Measurements from ENCODE around the gene DNAH1. TPM values are rescaled to one million over a fixed set of nuclear protein-coding genes. Genes with fewer than 3 reads are reported as not detected.

Gene DNAH1
- total and polyA plus RNA-seq, 2 of the 4 experiments (the other 2 are of a cell fraction), result 2.0 to 4.0 TPM

DNA sequence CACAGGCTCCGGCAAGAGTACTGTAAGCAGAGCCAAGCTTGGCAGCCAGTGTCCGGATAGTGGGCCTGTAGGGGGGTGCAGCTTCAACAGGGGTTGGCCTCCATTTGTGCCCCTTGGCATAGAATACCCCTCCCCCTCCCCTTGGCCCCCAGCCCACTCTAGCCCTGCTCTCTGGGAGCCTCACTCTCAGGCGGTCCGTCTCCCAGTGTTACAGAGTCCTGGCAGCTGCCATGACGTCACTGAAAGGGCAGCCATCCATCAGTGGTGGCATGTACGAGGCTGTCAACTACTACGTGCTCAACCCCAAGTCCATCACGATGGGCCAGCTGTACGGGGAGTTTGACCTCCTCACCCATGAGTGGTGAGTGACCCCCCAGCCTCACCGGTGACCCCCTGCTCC is 50.4 kb downstream of the DNAH1 start:
- dilution Hi-C loops (cut with HindIII; ENCODE audit: low sequenced_read_pairs, unreplicated experiment) (no loop called here), in situ Hi-C loops (cut with MboI; ENCODE audit: low sequenced_read_pairs) (no loop called here), intact Hi-C loops (cut with micrococcal nuclease) (no loop called here)
- H3K18ac ChIP-seq (ENCODE audit: low read depth, low read length), result no peak overlapping the region
- no peak overlapping the region for H3K4me3 ChIP-seq (ENCODE audit: insufficient read depth, low read depth, low read length)
- H3K9ac ChIP-seq (ENCODE audit: low read depth, low read length), result no peak overlapping the region
- DNase-seq (no peak), ATAC-seq (ENCODE audit: low read depth) (no peak)
- H3K56ac ChIP-seq (ENCODE audit: extremely low read depth, insufficient read depth, low read length), result no peak overlapping the region
- no peak overlapping the region for H2BK20ac ChIP-seq (ENCODE audit: low read depth, low read length)
- no peaks in the 10 kb centered on the region for H3K9me3 ChIP-seq (ENCODE audit: control insufficient read depth, insufficient read depth, low read length)
- no peak overlapping the region for H2AK9ac ChIP-seq (replicated peaks; ENCODE audit: low read depth, low read length, poor library complexity)
- H4K20me1 ChIP-seq (ENCODE audit: insufficient read depth, low read length), result no peaks in the 10 kb centered on the region
- H3K4me1 ChIP-seq (ENCODE audit: control insufficient read depth, insufficient read depth, low read length), result no peaks in the 10 kb centered on the region
- H3K27me3 ChIP-seq (ENCODE audit: control insufficient read depth, insufficient read depth, low read length), result no peaks in the 10 kb centered on the region
- no peak overlapping the region for H2BK120ac ChIP-seq (ENCODE audit: low read depth, low read length)
- H3K27ac ChIP-seq (ENCODE audit: insufficient read depth, low read length), result no peak overlapping the region
- H3K36me3 ChIP-seq (ENCODE audit: control insufficient read depth, insufficient read depth, low read length), result peaks cover 12% of the 10 kb centered on the region; the same call in 1 of the 2 replicates
- H3K4me2 ChIP-seq (ENCODE audit: low read depth, low read length), result no peak overlapping the region
- H4K91ac ChIP-seq (ENCODE audit: insufficient read depth, low read depth, low read length), result no peak overlapping the region
- no peaks in the 10 kb centered on the region for H3K79me1 ChIP-seq (ENCODE audit: low read depth in 1 of 2, low read length in 2 of 2)
- POLR2A ChIA-PET (ENCODE audit: unreplicated experiment), result no interaction called here
- BruUV-seq (replicated peaks), result no TSS peak
- 50% methylated on average over 2 of the region's 10 CpGs; no CpG with 5 or more reads in 1 of the 2 experiments for WGBS, 2 experiments (ENCODE audit: extremely low coverage in 2 of 2, insufficient read length in 1 of 2)
- CTCF ChIA-PET, result no interaction called here
- no peak for TF ChIP-seq RFX5 (IDR thresholded peaks at IDR 0.05; ENCODE audit: low read depth, low read length)
- no peak for TF ChIP-seq NFE2L2 (IDR thresholded peaks at IDR 0.05; ENCODE audit: low read depth, low read length)
- no peak for TF ChIP-seq CEBPB (IDR thresholded peaks at IDR 0.05; ENCODE audit: low read depth, low read length)
- no peak for TF ChIP-seq RAD21 (IDR thresholded peaks at IDR 0.05; ENCODE audit: low read length)
- no peak for TF ChIP-seq BHLHE40 (IDR thresholded peaks at IDR 0.05; ENCODE audit: low read depth, low read length)
- no peak for TF ChIP-seq MAZ (IDR thresholded peaks at IDR 0.05; ENCODE audit: borderline replicate concordance, low read depth, low read length)
- TF ChIP-seq FOS (IDR thresholded peaks at IDR 0.05; ENCODE audit: low read depth, low read length), result no peak
- no peak overlapping the region for H3K14ac ChIP-seq (replicated peaks; ENCODE audit: low read depth, low read length)
- no peak overlapping the region for H2AFZ ChIP-seq (replicated peaks; ENCODE audit: low read length, poor library complexity)
- H3K9me1 ChIP-seq (ENCODE audit: insufficient read depth, low read length), result no peaks in the 10 kb centered on the region; the same call in 1 of the 2 replicates
- H4K5ac ChIP-seq (ENCODE audit: low read depth, low read length), result no peak overlapping the region
- no peak overlapping the region for H2BK5ac ChIP-seq (ENCODE audit: low read depth, low read length, poor library complexity, severe bottlenecking)
- H3K23ac ChIP-seq (ENCODE audit: low read depth, low read length), result no peak overlapping the region
- no peak overlapping the region for H2AK5ac ChIP-seq (ENCODE audit: low read depth, low read length)
- H2BK15ac ChIP-seq (ENCODE audit: low read depth, low read length), result no peak overlapping the region
- H4K8ac ChIP-seq (ENCODE audit: low read depth in 2 of 2, low read length in 2 of 2), result no peak overlapping the region
- no peak overlapping the region for H3K4ac ChIP-seq (ENCODE audit: low read depth, low read length)
